Psoas muscle (tissue), 8 donors: ENCODE data around the gene RCOR1. TPM values are rescaled to one million over a fixed set of nuclear protein-coding genes. Genes with fewer than 3 reads are reported as not detected.

ENCODE experiments used
- ATAC-seq, 4 donors: fragments of 200-7000 bp; cut with Tn5 transposase; one replicate each; pipeline ENCODE4 v1.9.1; 2020; ENCODE audit warnings: moderate library complexity in 3 of 4, mild to moderate bottlenecking in 2 of 4
- DNase-seq, 2 donors: peaks; one replicate each; pipeline ENCODE4 v3.0.0-alpha.2; 2020
- H3K27ac ChIP-seq: fragments of 200-600 bp; one replicate; pipeline ENCODE4 v1.8.0; 2022
- H3K27me3 ChIP-seq, 3 donors: fragments of 200-600 bp in 1 of 3; one replicate each; pipeline versions ENCODE4 v1.6.1 to v1.8.0; 2013 to 2022; ENCODE audit warnings: low read length in 2 of 3, mild to moderate bottlenecking in 2 of 3, moderate library complexity in 1 of 3; ENCODE audit not compliant: insufficient read depth in 3 of 3
- H3K36me3 ChIP-seq, 2 donors: fragments of 200-600 bp in 1 of 2; one replicate each; pipeline versions ENCODE4 v1.6.1 to v1.8.0; 2013 to 2022; ENCODE audit warnings: low read depth in 1 of 2, mild to moderate bottlenecking in 1 of 2, moderate library complexity in 1 of 2; ENCODE audit not compliant: insufficient read depth in 1 of 2
- H3K4me1 ChIP-seq: fragments of 200-600 bp; one replicate; pipeline ENCODE4 v1.8.0; 2022
- H3K4me3 ChIP-seq: fragments of 200-600 bp; one replicate; pipeline ENCODE4 v1.8.0; 2022; ENCODE audit warnings: mild to moderate bottlenecking
- H3K9me3 ChIP-seq: fragments of 200-600 bp; one replicate; pipeline ENCODE4 v1.8.0; 2022
- CTCF ChIP-seq: fragments of 200-600 bp; IDR thresholded peaks from one replicate; pipeline ENCODE4 v1.8.0; 2022; ENCODE audit warnings: antibody characterized with exemption
- WGBS, 3 donors: extraction: QIAGEN DNeasy Blood & Tissue Kit; methylation state at CpG; one replicate each; pipeline versions ENCODE4 v1.1.6 to v1.1.7; 2013; 5-methylcytosine and 5-hydroxymethylcytosine counted together
- intact Hi-C, 2 donors: fragments of 100-400 bp; cut with DNase I; formaldehyde crosslinking; loops; one replicate each; pipeline versions ENCODE4 v1.11.0 to v1.14.2; 2022
- polyA plus RNA-seq, 3 donors: library from polyadenylated mRNA; stranded (reverse); fragments of 200-250 nt; gene quantifications; one replicate each; pipeline ENCODE4 v1.2.3, GENCODE V29; 2013
- total RNA-seq, 4 donors: library from RNA; stranded (reverse); fragmentation: NEBNext Ultra II Directional in 2 of 4; extraction: Animal tissue kit (Norgen Biotek cat#: 25700) in 2 of 4; gene quantifications; one replicate each; pipeline versions ENCODE4 v1.2.1 to v1.2.4, GENCODE V29; 2021 to 2023
- donor health status: healthy with polysubstance abuse.
- donor health status: DM: no; HTN: no; CAD: no; lungs with moderate emphysema.
- donor health status: Bipolar disorder and iron deficiency.
- donor health status: healthy.
- donor health status: DM: yes; HTN: yes; CAD: no.
- donor health status: DM: no; HTN: no; CAD: no.
- donor health status: DM: no; HTN: no; CAD: no.
- donor health status: DM: yes; HTN: yes; CAD: no.

Gene RCOR1
- total and polyA plus RNA-seq, 7 donors: 6.0 to 17.7 (median 14.3) TPM

GRCh38 chr14:102697501-102697900 is 105.1 kb downstream of the RCOR1 start:
- no peak overlapping the region for H3K4me3 ChIP-seq
- no peaks in the 10 kb centered on the region for H3K27me3 ChIP-seq
- no peaks in the 10 kb centered on the region for H3K9me3 ChIP-seq
- H3K4me1 ChIP-seq: peaks cover 21% of the 10 kb centered on the region
- H3K27ac ChIP-seq: no peak overlapping the region
- TF ChIP-seq CTCF: no peak
- DNase-seq (no peak), ATAC-seq (peak in 3 of 4 donors; percentile 14 to 31 (median 17))
- peaks cover 0 to 8% of the 10 kb centered on the region in 2 donors for H3K36me3 ChIP-seq
- intact Hi-C loops: loop anchor here (5.0 to 10.0 kb wide), 2 partner anchors 220 to 377 kb away; no protein-coding TSS in a partner anchor
- WGBS, 3 donors: 36 to 55% (median 38%) methylated on average over 6 of the region's 6 CpGs

GRCh38 chr14:102699416-102700110 is 107.1 kb downstream of the RCOR1 start:
- no peak for TF ChIP-seq CTCF
- 91 to 94% (median 92%) methylated on average over 2 of the region's 2 CpGs for WGBS, 3 donors
- H3K4me1 ChIP-seq: peaks cover 21% of the 10 kb centered on the region
- no peak overlapping the region for H3K4me3 ChIP-seq
- ATAC-seq (no peak), DNase-seq (no peak)
- peaks cover 0 to 8% of the 10 kb centered on the region in 2 donors for H3K36me3 ChIP-seq
- intact Hi-C loops: loop anchor here (5.0 to 10.0 kb wide), 2 partner anchors 218 to 375 kb away; no protein-coding TSS in a partner anchor
- H3K9me3 ChIP-seq: peaks cover 5% of the 10 kb centered on the region
- H3K27ac ChIP-seq: no peak overlapping the region
- no peaks in the 10 kb centered on the region for H3K27me3 ChIP-seq

- intact Hi-C loops: no loop called here
- Histone ChIP-seq H3K4me3 (no peak overlapping the region), H3K9me3 (peaks cover 10% of the 10 kb centered on the region), H3K36me3 (peaks cover 0 to 16% of the 10 kb centered on the region in 2 donors), H3K27ac (no peak overlapping the region), H3K4me1 (no peaks in the 10 kb centered on the region), H3K27me3 (no peaks in the 10 kb centered on the region)
- no peak for ATAC-seq
- no peak for DNase-seq
- no peak for TF ChIP-seq CTCF
- 95 to 98% (median 96%) methylated on average over 9 of the region's 9 CpGs for WGBS, 3 donors
Observed at GRCh38 chr14:102708494-102708893, 116.0 kb downstream of the RCOR1 start.

GRCh38 chr14:102711207-102711606 is 118.8 kb downstream of the RCOR1 start:
- no peak for DNase-seq
- H3K4me1 ChIP-seq: no peaks in the 10 kb centered on the region
- H3K36me3 ChIP-seq: peaks cover 0 to 36% of the 10 kb centered on the region in 2 donors
- ATAC-seq: no peak
- no peak overlapping the region for H3K27ac ChIP-seq
- peaks cover 2% of the 10 kb centered on the region for H3K9me3 ChIP-seq
- intact Hi-C loops: no loop called here
- no peak overlapping the region for H3K4me3 ChIP-seq
- WGBS, 3 donors: 76 to 82% (median 76%) methylated on average over 6 of the region's 6 CpGs
- no peak for TF ChIP-seq CTCF
- no peaks in the 10 kb centered on the region for H3K27me3 ChIP-seq
